WTC11 (cell line): ENCODE results near the gene ICA1L. TPM values are rescaled to one million over a fixed set of nuclear protein-coding genes. Genes with fewer than 3 reads are reported as not detected.
"Not testable (repeated sequence)": the region's sequence is repeated elsewhere in the genome, so short reads cannot be mapped to it uniquely, and the experiment has no call there.

Source experiments
- ATAC-seq: fragments of 200-7000 bp; cut with Tn5 transposase; 2 replicates; pipeline ENCODE4 v1.10.0; 2021; ENCODE audit warnings: mild to moderate bottlenecking, moderate library complexity
- CTCF ChIA-PET: fragments of 300-600 bp; sonication (Branson Sonifier 250); formaldehyde crosslinking; loops from one replicate; lab custom pipeline; 2021; ENCODE audit warnings: antibody characterized with exemption; lab: Charles Lee
- POLR2A ChIA-PET: fragments of 350-600 bp; sonication (Branson Sonifier 250); formaldehyde crosslinking; loops from one replicate; lab custom pipeline; 2021; ENCODE audit warnings: antibody characterized with exemption; lab: Charles Lee
- DNase-seq: peaks from one replicate; pipeline ENCODE4 v3.0.0; 2021; ENCODE audit warnings: low spot score
- H3K27ac Mint-ChIP-seq: 2 replicates; pipeline ENCODE4 v1.8.0; 2021; ENCODE audit warnings: mixed read lengths
- H3K27me3 Mint-ChIP-seq: 2 replicates; pipeline ENCODE4 v1.8.0; 2021; ENCODE audit warnings: low read depth, mild to moderate bottlenecking, moderate library complexity, mixed read lengths
- H3K36me3 Mint-ChIP-seq: 2 replicates; pipeline ENCODE4 v1.8.0; 2021; ENCODE audit warnings: mixed read lengths
- H3K4me1 Mint-ChIP-seq: 2 replicates; pipeline ENCODE4 v1.8.0; 2022; ENCODE audit warnings: mixed read lengths
- H3K4me3 Mint-ChIP-seq: 2 replicates; pipeline ENCODE4 v1.8.0; 2021; ENCODE audit warnings: mild to moderate bottlenecking, moderate library complexity, mixed read lengths
- H3K9me3 Mint-ChIP-seq: 2 replicates; pipeline ENCODE4 v1.8.0; 2021; ENCODE audit warnings: mixed read lengths
- AFF4 ChIP-seq: sonication (generic); formaldehyde crosslinking; IDR thresholded peaks from 2 replicates; pipeline ENCODE4 v1.8.1; 2023; ENCODE audit warnings: mild to moderate bottlenecking, missing genetic modification reagents, borderline replicate concordance
- AR ChIP-seq: fragments of 250-450 bp; sonication (Bioruptor Pico); IDR thresholded peaks from 2 replicates; pipeline ENCODE4 v1.9.0; 2021; ENCODE audit warnings: mild to moderate bottlenecking
- CBFB ChIP-seq: sonication (generic); formaldehyde crosslinking; IDR thresholded peaks from 2 replicates; pipeline ENCODE4 v1.8.1; 2022; ENCODE audit warnings: mild to moderate bottlenecking, low read depth, missing genetic modification reagents
- FOXJ3 ChIP-seq: sonication (generic); formaldehyde crosslinking; IDR thresholded peaks from 2 replicates; pipeline ENCODE4 v1.9.0; 2021; ENCODE audit warnings: missing genetic modification reagents, mild to moderate bottlenecking, borderline replicate concordance
- GABPB1 ChIP-seq: sonication (generic); formaldehyde crosslinking; IDR thresholded peaks from 2 replicates; pipeline ENCODE4 v1.8.1; 2023; ENCODE audit warnings: mild to moderate bottlenecking, missing genetic modification reagents
- MAX ChIP-seq: sonication (generic); formaldehyde crosslinking; IDR thresholded peaks from 2 replicates; pipeline ENCODE4 v1.8.0; 2022; ENCODE audit warnings: mild to moderate bottlenecking, missing genetic modification reagents
- PRDM15 ChIP-seq: sonication (generic); formaldehyde crosslinking; IDR thresholded peaks from 2 replicates; pipeline ENCODE4 v1.8.0; 2022; ENCODE audit warnings: missing genetic modification reagents
- TEAD1 ChIP-seq: sonication (generic); formaldehyde crosslinking; IDR thresholded peaks from 2 replicates; pipeline ENCODE4 v1.8.0; 2022; ENCODE audit warnings: mild to moderate bottlenecking, missing genetic modification reagents
- ZMAT4 ChIP-seq: fragments of 250-450 bp; sonication (Bioruptor Pico); IDR thresholded peaks from 2 replicates; pipeline ENCODE4 v1.9.0; 2021; ENCODE audit warnings: mild to moderate bottlenecking
- ZNF138 ChIP-seq: sonication (generic); formaldehyde crosslinking; conservative IDR thresholded peaks from 2 replicates; pipeline ENCODE4 v1.8.1; 2022; ENCODE audit warnings: mild to moderate bottlenecking, moderate library complexity, missing genetic modification reagents
- total RNA-seq: library from RNA; stranded (reverse); gene quantifications from 3 replicates; pipeline ENCODE4 v1.2.3, GENCODE V29; 2021
- TF ChIP-seq, protein P1 (sequence below): sonication (generic); formaldehyde crosslinking; IDR thresholded peaks from 2 replicates; pipeline ENCODE4 v1.8.0; 2022; ENCODE audit warnings: mild to moderate bottlenecking, missing genetic modification reagents
- TF ChIP-seq, protein P2 (sequence below): sonication (generic); formaldehyde crosslinking; IDR thresholded peaks from 2 replicates; pipeline ENCODE4 v1.8.1; 2022; ENCODE audit warnings: low read depth, missing genetic modification reagents, borderline replicate concordance
- TF ChIP-seq, protein P3 (sequence below): sonication (generic); formaldehyde crosslinking; IDR thresholded peaks from 2 replicates; pipeline ENCODE4 v1.8.1; 2023; ENCODE audit warnings: mild to moderate bottlenecking, missing genetic modification reagents
- TF ChIP-seq, protein P4 (sequence below): sonication (generic); formaldehyde crosslinking; IDR thresholded peaks from 2 replicates; pipeline ENCODE4 v1.8.1; 2022; ENCODE audit warnings: mild to moderate bottlenecking, moderate library complexity, missing genetic modification reagents

The ICA1L gene
- total RNA-seq, 1 experiment from 2014 or later = 3.1 TPM

GRCh38 chr2:202909394-202910192, 38.0 kb upstream of the ICA1L start:
- POLR2A ChIA-PET = no interaction called here
- H3K27ac Mint-ChIP-seq = no peak overlapping the region
- TF ChIP-seq ZMAT4 (CRISPR knock-in tag) (no peak), AFF4 (CRISPR knock-in tag) (no peak), GABPB1 (CRISPR knock-in tag) (peak; percentile 88)

DNA sequence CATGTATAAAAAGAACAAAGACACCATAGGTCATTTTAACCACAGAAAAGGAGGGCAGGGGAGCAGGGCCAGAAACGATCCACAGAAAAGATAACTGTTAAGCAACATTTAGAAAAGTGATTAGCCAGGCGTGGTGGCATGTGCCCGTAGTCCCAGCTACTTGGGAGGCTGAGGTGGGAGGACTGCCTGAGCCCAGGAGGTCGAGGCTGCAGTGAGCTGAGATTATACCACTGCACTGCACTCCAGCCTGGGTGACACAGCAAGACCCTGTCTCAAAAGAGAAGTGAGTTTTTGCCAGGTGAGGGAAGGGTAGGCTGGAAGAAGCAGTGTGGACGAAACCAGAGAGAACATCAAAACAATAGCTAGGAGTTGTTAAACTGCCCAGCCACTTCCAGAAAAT, 36.6 kb upstream of the ICA1L start:
- POLR2A ChIA-PET = no interaction called here
- ATAC-seq = no peak
- peaks cover 20% of the 10 kb centered on the region for H3K4me1 Mint-ChIP-seq
- TF ChIP-seq FOXJ3 (CRISPR knock-in tag) = no peak
- TF ChIP-seq, protein P1, sequence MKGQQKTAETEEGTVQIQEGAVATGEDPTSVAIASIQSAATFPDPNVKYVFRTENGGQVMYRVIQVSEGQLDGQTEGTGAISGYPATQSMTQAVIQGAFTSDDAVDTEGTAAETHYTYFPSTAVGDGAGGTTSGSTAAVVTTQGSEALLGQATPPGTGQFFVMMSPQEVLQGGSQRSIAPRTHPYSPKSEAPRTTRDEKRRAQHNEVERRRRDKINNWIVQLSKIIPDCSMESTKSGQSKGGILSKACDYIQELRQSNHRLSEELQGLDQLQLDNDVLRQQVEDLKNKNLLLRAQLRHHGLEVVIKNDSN = no peak
- TF ChIP-seq, protein P2, sequence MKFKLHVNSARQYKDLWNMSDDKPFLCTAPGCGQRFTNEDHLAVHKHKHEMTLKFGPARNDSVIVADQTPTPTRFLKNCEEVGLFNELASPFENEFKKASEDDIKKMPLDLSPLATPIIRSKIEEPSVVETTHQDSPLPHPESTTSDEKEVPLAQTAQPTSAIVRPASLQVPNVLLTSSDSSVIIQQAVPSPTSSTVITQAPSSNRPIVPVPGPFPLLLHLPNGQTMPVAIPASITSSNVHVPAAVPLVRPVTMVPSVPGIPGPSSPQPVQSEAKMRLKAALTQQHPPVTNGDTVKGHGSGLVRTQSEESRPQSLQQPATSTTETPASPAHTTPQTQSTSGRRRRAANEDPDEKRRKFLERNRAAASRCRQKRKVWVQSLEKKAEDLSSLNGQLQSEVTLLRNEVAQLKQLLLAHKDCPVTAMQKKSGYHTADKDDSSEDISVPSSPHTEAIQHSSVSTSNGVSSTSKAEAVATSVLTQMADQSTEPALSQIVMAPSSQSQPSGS (CRISPR knock-in tag) = no peak
- TF ChIP-seq PRDM15 (CRISPR knock-in tag) = no peak
- TF ChIP-seq TEAD1 = no peak
- TF ChIP-seq, protein P3, sequence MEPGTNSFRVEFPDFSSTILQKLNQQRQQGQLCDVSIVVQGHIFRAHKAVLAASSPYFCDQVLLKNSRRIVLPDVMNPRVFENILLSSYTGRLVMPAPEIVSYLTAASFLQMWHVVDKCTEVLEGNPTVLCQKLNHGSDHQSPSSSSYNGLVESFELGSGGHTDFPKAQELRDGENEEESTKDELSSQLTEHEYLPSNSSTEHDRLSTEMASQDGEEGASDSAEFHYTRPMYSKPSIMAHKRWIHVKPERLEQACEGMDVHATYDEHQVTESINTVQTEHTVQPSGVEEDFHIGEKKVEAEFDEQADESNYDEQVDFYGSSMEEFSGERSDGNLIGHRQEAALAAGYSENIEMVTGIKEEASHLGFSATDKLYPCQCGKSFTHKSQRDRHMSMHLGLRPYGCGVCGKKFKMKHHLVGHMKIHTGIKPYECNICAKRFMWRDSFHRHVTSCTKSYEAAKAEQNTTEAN (CRISPR knock-in tag) = no peak
- TF ChIP-seq AR (CRISPR knock-in tag) = no peak
- TF ChIP-seq CBFB (CRISPR knock-in tag) = no peak
- TF ChIP-seq, protein P4, sequence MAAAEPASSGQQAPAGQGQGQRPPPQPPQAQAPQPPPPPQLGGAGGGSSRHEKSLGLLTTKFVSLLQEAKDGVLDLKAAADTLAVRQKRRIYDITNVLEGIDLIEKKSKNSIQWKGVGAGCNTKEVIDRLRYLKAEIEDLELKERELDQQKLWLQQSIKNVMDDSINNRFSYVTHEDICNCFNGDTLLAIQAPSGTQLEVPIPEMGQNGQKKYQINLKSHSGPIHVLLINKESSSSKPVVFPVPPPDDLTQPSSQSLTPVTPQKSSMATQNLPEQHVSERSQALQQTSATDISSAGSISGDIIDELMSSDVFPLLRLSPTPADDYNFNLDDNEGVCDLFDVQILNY (CRISPR knock-in tag) = no peak
- no peak for TF ChIP-seq ZNF138 (CRISPR knock-in tag)
- TF ChIP-seq MAX (CRISPR knock-in tag) = no peak
- H3K27ac Mint-ChIP-seq = peak overlapping the region; percentile 46; the same call in 1 of the 2 replicates
- no peak overlapping the region for H3K4me3 Mint-ChIP-seq
- peaks cover 38% of the 10 kb centered on the region for H3K36me3 Mint-ChIP-seq
- peaks cover 16% of the 10 kb centered on the region for H3K9me3 Mint-ChIP-seq
- no peak for DNase-seq
- no peaks in the 10 kb centered on the region for H3K27me3 Mint-ChIP-seq
- CTCF ChIA-PET = no interaction called here

More at GRCh38 chr2:202909394-202910192, 38.0 kb upstream of the ICA1L start:
- no peak for ATAC-seq
- H3K4me1 Mint-ChIP-seq = peaks cover 21% of the 10 kb centered on the region
- no peaks in the 10 kb centered on the region for H3K27me3 Mint-ChIP-seq
- no peak for DNase-seq
- H3K9me3 Mint-ChIP-seq = peaks cover 11% of the 10 kb centered on the region
- CTCF ChIA-PET = no interaction called here
- peaks cover 28% of the 10 kb centered on the region for H3K36me3 Mint-ChIP-seq
- H3K4me3 Mint-ChIP-seq = peak overlapping the region; percentile 95

DNA sequence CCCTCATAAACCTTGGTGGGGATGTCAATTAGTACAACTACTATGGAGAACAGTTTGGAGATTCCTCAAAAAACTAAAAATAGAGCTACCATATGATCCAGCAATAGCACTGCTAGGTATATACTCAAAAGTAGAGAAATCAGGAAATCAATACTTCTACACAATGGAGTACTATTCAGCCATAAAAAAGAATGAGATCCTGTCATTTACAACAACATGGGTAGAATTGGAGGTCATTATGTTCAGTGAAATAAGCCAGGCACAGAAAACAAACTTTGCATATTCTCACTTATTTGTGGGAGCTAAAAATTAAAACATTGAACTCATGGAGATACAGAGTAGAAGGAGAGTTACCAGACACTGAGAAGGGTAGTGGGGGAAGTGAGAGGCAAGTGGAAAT, 33.9 kb upstream of the ICA1L start:
- ATAC-seq, DNase-seq, H3K27ac Mint-ChIP-seq, CTCF ChIA-PET, H3K27me3 Mint-ChIP-seq, H3K4me3 Mint-ChIP-seq, POLR2A ChIA-PET: not testable (repeated sequence)
- Mint-ChIP-seq H3K36me3 (peaks cover 43% of the 10 kb centered on the region), H3K4me1 (peaks cover 14% of the 10 kb centered on the region), H3K9me3 (peaks cover 16% of the 10 kb centered on the region)
